ENCODE results near the gene EIF4EBP2.

- TF ChIP-seq ELF1 (IDR thresholded peaks at IDR 0.05): no peak
- TF ChIP-seq CTCF (IDR thresholded peaks at IDR 0.05): no peak
- no peak for TF ChIP-seq POLR2AphosphoS5 (IDR thresholded peaks at IDR 0.05; ENCODE audit: low read depth, low read length)
- no peak for TF ChIP-seq YY1 (IDR thresholded peaks at IDR 0.05; ENCODE audit: low read depth)
- no peak for TF ChIP-seq RAD21 (IDR thresholded peaks at IDR 0.05; ENCODE audit: low read length)
- no peak for TF ChIP-seq MEF2A (IDR thresholded peaks at IDR 0.05; ENCODE audit: borderline replicate concordance, low read depth)
These were observed 71.7 kb downstream of the EIF4EBP2 start for GRCh38 chr10:70475661-70476060.
